Measurements from ENCODE around the gene SLC4A8. TPM values are rescaled to one million over a fixed set of nuclear protein-coding genes. Genes with fewer than 3 reads are reported as not detected.
A peak's percentile ranks its signal among the peaks of the same experiment; 100 is the strongest.

The SLC4A8 gene
- 1.2 TPM for total RNA-seq

- peak; percentile 93 for DNase-seq
These were observed at the start of gene SLC4A8 for GRCh38 chr12:51424662-51425539. TSS of gene SLC4A8 (plus strand) at chr12:51424831. CDS start at chr12:51424988, 157 bp downstream.

- no peak for DNase-seq
These were observed 49.8 kb upstream of the SLC4A8 start for GRCh38 chr12:51374856-51375255.

GRCh38 chr12:51377099-51377984 lies 47.3 kb upstream of the SLC4A8 start:
- DNase-seq = peak; percentile 63

GRCh38 chr12:51378749-51379148 lies 45.9 kb upstream of the SLC4A8 start:
- no peak for DNase-seq

- DNase-seq = no peak
These were observed 45.1 kb upstream of the SLC4A8 start for GRCh38 chr12:51379571-51379970.

- DNase-seq = peak; percentile 49
These were observed 43.2 kb upstream of the SLC4A8 start for GRCh38 chr12:51381226-51382079.

- DNase-seq = no peak
These were observed 42.5 kb upstream of the SLC4A8 start for GRCh38 chr12:51382173-51382572.

- no peak for DNase-seq
These were observed 41.2 kb upstream of the SLC4A8 start for GRCh38 chr12:51383269-51383905.

GRCh38 chr12:51386351-51386750 lies 38.3 kb upstream of the SLC4A8 start:
- DNase-seq = no peak

GRCh38 chr12:51388069-51388799 lies 36.4 kb upstream of the SLC4A8 start:
- DNase-seq = no peak

- no peak for DNase-seq
These were observed 35.8 kb upstream of the SLC4A8 start for GRCh38 chr12:51388846-51389245.

- no peak for DNase-seq
These were observed 35.2 kb upstream of the SLC4A8 start for GRCh38 chr12:51389302-51389999.

GRCh38 chr12:51390457-51390856 lies 34.2 kb upstream of the SLC4A8 start:
- DNase-seq = no peak

- no peak for DNase-seq
These were observed 33.7 kb upstream of the SLC4A8 start for GRCh38 chr12:51390891-51391282.

- DNase-seq = no peak
These were observed 33.1 kb upstream of the SLC4A8 start, which contains the start of gene GALNT6 for GRCh38 chr12:51391283-51392123. TSS of gene GALNT6 (minus strand) at chr12:51391406. CDS start at chr12:51379781, 11,625 bp downstream.

GRCh38 chr12:51392556-51393237 lies 31.9 kb upstream of the SLC4A8 start:
- no peak for DNase-seq

GRCh38 chr12:51393676-51394545 lies 30.7 kb upstream of the SLC4A8 start:
- DNase-seq = no peak

Measured in tongue (tissue), 2 donors.